GM18909 (cell line): ENCODE measurements around the gene TRAPPC10.
"Not testable (repeated sequence)": the region's sequence is repeated elsewhere in the genome, so short reads cannot be mapped to it uniquely, and the experiment has no call there.

Experiments used
- ATAC-seq: cut with Tn5 transposase; IDR thresholded peaks from one replicate; pipeline ENCODE4 v1.9.1; 2021; ENCODE audit warnings: mild to moderate bottlenecking; ENCODE audit not compliant: unreplicated experiment, poor library complexity

Gene TRAPPC10

DNA sequence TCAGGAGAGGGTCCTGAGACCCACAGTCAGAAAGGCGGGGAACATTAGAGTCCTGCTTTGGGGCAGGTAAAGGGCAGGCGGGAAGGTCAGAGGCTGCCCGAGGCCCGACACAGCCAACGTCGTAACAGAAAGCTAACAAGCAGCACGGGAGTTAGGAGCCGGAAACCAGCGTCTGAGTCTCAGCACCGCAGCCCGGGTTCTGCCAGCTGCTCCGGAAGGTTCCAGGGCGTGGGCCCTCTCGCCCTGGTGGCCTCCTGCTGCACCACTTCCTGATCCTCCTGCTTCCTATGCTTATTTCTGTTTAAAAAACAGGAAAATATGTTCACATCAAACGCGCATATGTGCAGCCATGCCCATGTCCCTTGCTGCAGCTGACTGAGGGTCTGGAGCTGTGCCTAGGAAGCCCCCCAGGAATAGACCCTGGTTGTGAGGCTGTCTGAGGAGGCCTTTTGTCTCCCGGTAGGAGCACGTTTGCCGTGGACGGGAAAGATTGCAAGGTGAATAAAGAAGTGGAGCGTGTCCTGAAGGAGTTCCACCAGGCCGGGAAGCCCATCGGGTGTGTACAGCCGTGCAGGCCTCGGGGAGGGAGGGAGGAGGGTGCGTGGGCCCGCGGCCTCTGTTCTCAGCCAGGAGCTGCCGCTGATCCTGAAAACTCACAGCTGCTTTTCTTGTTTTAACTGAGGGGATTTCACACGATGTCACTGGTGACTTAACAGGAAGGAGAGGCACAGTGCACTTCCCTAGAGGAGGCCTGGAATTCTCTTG is 127.9 kb downstream of the TRAPPC10 start:
- not testable (repeated sequence) for ATAC-seq

GRCh38 chr21:44140552-44140932 is 128.4 kb downstream of the TRAPPC10 start:
- ATAC-seq = not testable (repeated sequence)

- ATAC-seq = not testable (repeated sequence)
These were observed 130.4 kb downstream of the TRAPPC10 start for GRCh38 chr21:44142470-44142869.

- ATAC-seq = not testable (repeated sequence)
These were observed 131.3 kb downstream of the TRAPPC10 start for GRCh38 chr21:44143380-44143779.

GRCh38 chr21:44143996-44144395 is 131.9 kb downstream of the TRAPPC10 start:
- not testable (repeated sequence) for ATAC-seq

- not testable (repeated sequence) for ATAC-seq
These were observed 132.9 kb downstream of the TRAPPC10 start for GRCh38 chr21:44144784-44145602.

GRCh38 chr21:44145616-44146015 is 133.5 kb downstream of the TRAPPC10 start:
- not testable (repeated sequence) for ATAC-seq

DNA sequence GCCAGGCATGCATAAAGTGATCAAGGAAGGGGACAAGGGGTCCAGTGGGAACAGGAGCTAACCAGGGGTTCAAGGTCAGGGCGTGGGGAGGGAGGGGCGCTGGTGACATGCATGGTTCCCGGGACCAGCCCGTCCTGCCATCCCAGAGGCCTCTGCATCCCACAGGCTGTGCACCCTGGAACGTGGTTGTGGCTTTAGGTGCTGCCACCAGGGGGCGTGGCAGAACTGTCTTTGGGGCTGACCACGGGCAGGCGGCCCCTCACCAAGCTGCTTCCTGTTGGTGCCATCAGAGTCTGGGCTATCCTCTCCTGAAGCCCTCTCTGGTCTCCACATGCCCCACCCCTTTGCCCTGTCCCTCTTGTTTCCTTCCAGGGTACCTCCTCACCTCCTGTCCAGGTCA is 135.0 kb downstream of the TRAPPC10 start:
- not testable (repeated sequence) for ATAC-seq

DNA sequence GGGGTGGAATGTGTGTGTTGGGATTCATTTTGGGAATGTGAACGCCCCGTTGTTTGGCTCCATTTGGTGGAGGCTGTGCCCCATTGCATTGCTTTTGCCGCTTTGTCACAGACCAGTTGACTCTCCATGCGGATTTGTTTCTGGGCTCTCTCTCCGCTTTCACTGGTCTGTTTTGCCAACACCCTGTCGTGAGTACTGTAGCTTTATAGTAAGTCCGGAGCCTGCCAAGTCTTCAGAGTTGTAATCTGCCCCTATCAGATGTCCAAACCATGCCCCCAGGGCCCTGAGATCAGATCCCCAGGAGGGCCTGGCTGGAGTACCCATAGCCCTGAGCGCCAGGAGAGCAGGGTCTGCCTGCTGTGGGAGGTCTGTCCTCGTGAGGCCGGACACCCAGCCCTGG is 138.1 kb downstream of the TRAPPC10 start:
- ATAC-seq = not testable (repeated sequence)

GRCh38 chr21:44153214-44153888 is 141.2 kb downstream of the TRAPPC10 start:
- not testable (repeated sequence) for ATAC-seq

DNA sequence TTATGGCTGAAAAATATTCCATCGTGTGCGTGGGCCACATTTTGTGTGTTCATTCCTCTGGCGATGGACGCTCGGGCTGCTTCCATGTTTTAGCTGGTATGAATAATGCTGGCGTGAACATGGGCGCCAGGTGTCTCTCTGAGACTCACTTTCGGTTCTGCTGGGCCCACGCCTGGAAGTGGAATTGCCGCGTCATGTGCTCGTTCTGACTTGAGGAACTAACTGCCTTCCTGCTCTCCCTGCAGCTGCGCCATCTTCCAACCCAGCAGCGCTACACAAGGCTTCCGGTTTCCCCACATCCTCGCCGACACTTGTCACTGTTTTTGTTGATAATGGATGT is 141.8 kb downstream of the TRAPPC10 start:
- ATAC-seq = not testable (repeated sequence)

- ATAC-seq = peak; percentile 26
These were observed 142.7 kb downstream of the TRAPPC10 start for GRCh38 chr21:44154816-44155230.

GRCh38 chr21:44155231-44155993 is 143.3 kb downstream of the TRAPPC10 start:
- ATAC-seq = peak; percentile 49

DNA sequence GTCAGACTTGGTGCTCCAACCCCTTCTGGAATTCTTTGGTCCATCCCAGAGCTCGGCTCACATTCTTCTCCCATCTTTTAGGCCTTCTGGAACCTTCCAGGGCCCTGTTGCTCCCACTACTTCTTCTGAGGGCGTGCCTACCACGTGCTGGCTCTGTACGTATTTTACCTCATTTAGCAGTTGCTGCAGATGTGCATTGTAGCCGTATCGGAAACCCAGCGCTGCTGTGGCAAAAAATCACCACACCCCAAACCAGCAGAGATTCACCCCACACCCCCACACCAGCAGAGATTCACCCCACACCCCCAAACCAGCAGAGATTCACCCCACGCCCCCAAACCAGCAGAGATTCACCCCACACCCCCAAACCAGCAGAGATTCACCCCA is 143.9 kb downstream of the TRAPPC10 start:
- not testable (repeated sequence) for ATAC-seq
